Liver (tissue), 9 donors: ENCODE measurements around the gene CD8A. TPM values are rescaled to one million over a fixed set of nuclear protein-coding genes. Genes with fewer than 3 reads are reported as not detected.

Experiments
- DNase-seq: peaks from one replicate; pipeline ENCODE4 v3.0.0-alpha.2; 2017; ENCODE audit warnings: low spot score
- H3K27ac ChIP-seq, 2 donors: one replicate each; pipeline ENCODE4 v1.7.0; 2013; ENCODE audit warnings: inconsistent platforms in 2 of 2, low read length in 2 of 2, control low read depth in 1 of 2, low read depth in 1 of 2, mild to moderate bottlenecking in 1 of 2
- H3K27me3 ChIP-seq, 4 donors: one replicate each; pipeline versions ENCODE4 v1.6.1 to v1.7.0; 2013; ENCODE audit warnings: low read length in 3 of 4, inconsistent platforms in 1 of 4, mild to moderate bottlenecking in 1 of 4, moderate library complexity in 1 of 4; ENCODE audit not compliant: control insufficient read depth in 4 of 4, insufficient read depth in 4 of 4
- H3K36me3 ChIP-seq, 4 donors: one replicate each; pipeline versions ENCODE4 v1.6.1 to v1.7.0; 2013; ENCODE audit warnings: low read length in 3 of 4, mild to moderate bottlenecking in 3 of 4, low read depth in 1 of 4, moderate library complexity in 1 of 4; ENCODE audit not compliant: control insufficient read depth in 4 of 4, insufficient read depth in 3 of 4
- H3K4me1 ChIP-seq, 4 donors: one replicate each; pipeline versions ENCODE4 v1.6.1 to v1.7.0; 2013; ENCODE audit warnings: low read length in 3 of 4, mild to moderate bottlenecking in 3 of 4, moderate library complexity in 1 of 4; ENCODE audit not compliant: control insufficient read depth in 4 of 4, insufficient read depth in 4 of 4
- H3K4me3 ChIP-seq, 3 donors: one replicate each; pipeline versions ENCODE4 v1.6.1 to v1.7.0; 2013; ENCODE audit warnings: low read length in 3 of 3, control low read depth in 1 of 3, low read depth in 1 of 3, mild to moderate bottlenecking in 1 of 3
- H3K9ac ChIP-seq, 2 donors: one replicate each; pipeline ENCODE4 v1.7.0; 2013; ENCODE audit warnings: low read length in 2 of 2, mild to moderate bottlenecking in 2 of 2, moderate library complexity in 2 of 2, control low read depth in 1 of 2, low read depth in 1 of 2
- H3K9me3 ChIP-seq, 4 donors: one replicate each; pipeline versions ENCODE4 v1.6.1 to v1.7.0; 2013; ENCODE audit warnings: low read length in 3 of 4; ENCODE audit not compliant: control insufficient read depth in 4 of 4
- EGR1 ChIP-seq, 2 donors: IDR thresholded peaks; 2 replicates each; pipeline ENCODE4 v1.6.1; 2016 to 2018; ENCODE audit warnings: antibody characterized with exemption in 2 of 2, low read depth in 2 of 2
- FOXA1 ChIP-seq: IDR thresholded peaks from 2 replicates; pipeline ENCODE4 v1.6.1; 2016; ENCODE audit warnings: antibody characterized with exemption
- FOXA2 ChIP-seq: IDR thresholded peaks from 2 replicates; pipeline ENCODE4 v1.6.1; 2016; ENCODE audit warnings: antibody characterized with exemption
- GABPA ChIP-seq, 2 donors: IDR thresholded peaks in 1 of 2; conservative IDR thresholded peaks in 1 of 2; 2 replicates each; pipeline ENCODE4 v1.6.1; 2016; ENCODE audit warnings: antibody characterized with exemption in 2 of 2, mild to moderate bottlenecking in 1 of 2, moderate library complexity in 1 of 2
- HNF4A ChIP-seq, 2 donors: conservative IDR thresholded peaks; 2 replicates each; pipeline ENCODE4 v1.6.1; 2016; ENCODE audit warnings: antibody characterized with exemption in 2 of 2, mild to moderate bottlenecking in 2 of 2
- HNF4G ChIP-seq: IDR thresholded peaks from 2 replicates; pipeline ENCODE4 v1.6.1; 2016; ENCODE audit warnings: antibody characterized with exemption
- JUND ChIP-seq, 2 donors: IDR thresholded peaks; 2 replicates each; pipeline ENCODE4 v1.6.1; 2016; ENCODE audit warnings: antibody characterized with exemption in 2 of 2
- NR2F2 ChIP-seq: IDR thresholded peaks from 2 replicates; pipeline ENCODE4 v1.6.1; 2016; ENCODE audit warnings: antibody characterized with exemption
- RAD21 ChIP-seq, 2 donors: IDR thresholded peaks; 2 replicates each; pipeline ENCODE4 v1.6.1; 2016; ENCODE audit warnings: antibody characterized with exemption in 2 of 2, mild to moderate bottlenecking in 2 of 2
- SP1 ChIP-seq: IDR thresholded peaks from 2 replicates; pipeline ENCODE4 v1.6.1; 2018; ENCODE audit warnings: antibody characterized with exemption, mild to moderate bottlenecking
- TAF1 ChIP-seq: conservative IDR thresholded peaks from 2 replicates; pipeline ENCODE4 v1.6.1; 2016; ENCODE audit warnings: antibody characterized with exemption, mild to moderate bottlenecking
- YY1 ChIP-seq: IDR thresholded peaks from 2 replicates; pipeline ENCODE4 v1.6.1; 2016; ENCODE audit warnings: antibody characterized with exemption, mild to moderate bottlenecking
- WGBS: extraction: QIAGEN DNeasy Blood & Tissue Kit; methylation state at CpG from one replicate; pipeline ENCODE4 v1.1.7; 2013; 5-methylcytosine and 5-hydroxymethylcytosine counted together
- polyA plus RNA-seq, 2 donors: library from polyadenylated mRNA; stranded (reverse) in 1 of 2; unstranded in 1 of 2; fragments of 200-250 nt in 1 of 2; fragments of >200 nt in 1 of 2; fragmentation: Nextera tagmentation in 1 of 2; extraction: Ambion mirVana in 1 of 2; gene quantifications; one replicate each; pipeline versions ENCODE4 v1.2.1 to v1.2.3, GENCODE V29; 2013 to 2015
- total RNA-seq, 2 donors: library from RNA; depleted of rRNA; stranded (reverse); fragments of >200 nt; gene quantifications; one replicate each; pipeline ENCODE4 v1.2.3, GENCODE V29; 2014
- TF ChIP-seq, protein P1 (sequence below): IDR thresholded peaks from 2 replicates; pipeline ENCODE4 v1.6.1; 2016; ENCODE audit warnings: antibody characterized with exemption
- TF ChIP-seq, protein P2 (sequence below): IDR thresholded peaks from 2 replicates; pipeline ENCODE4 v1.6.1; 2016; ENCODE audit warnings: antibody characterized with exemption
- TF ChIP-seq, protein P3 (sequence below): IDR thresholded peaks from 2 replicates; pipeline ENCODE4 v1.6.1; 2016; ENCODE audit warnings: antibody characterized with exemption, mild to moderate bottlenecking
- TF ChIP-seq, protein P4 (sequence below): fragments of 150-350 bp; IDR thresholded peaks from 2 replicates; pipeline ENCODE4 v1.5.1; 2017; ENCODE audit warnings: improper control_type of control experiment, low read depth, low read length; ENCODE audit not compliant: missing input control
- TF ChIP-seq, protein P5 (sequence below): IDR thresholded peaks from 2 replicates; pipeline ENCODE4 v1.6.1; 2016; ENCODE audit warnings: antibody characterized with exemption
- donor health status: healthy.
- donor health status: healthy.
- donor health status: healthy.
- donor health status: healthy.
- donor health status: healthy.

The CD8A gene
- total and polyA plus RNA-seq, 4 donors: 0.42 to 1.8 (median 0.69) TPM

DNA sequence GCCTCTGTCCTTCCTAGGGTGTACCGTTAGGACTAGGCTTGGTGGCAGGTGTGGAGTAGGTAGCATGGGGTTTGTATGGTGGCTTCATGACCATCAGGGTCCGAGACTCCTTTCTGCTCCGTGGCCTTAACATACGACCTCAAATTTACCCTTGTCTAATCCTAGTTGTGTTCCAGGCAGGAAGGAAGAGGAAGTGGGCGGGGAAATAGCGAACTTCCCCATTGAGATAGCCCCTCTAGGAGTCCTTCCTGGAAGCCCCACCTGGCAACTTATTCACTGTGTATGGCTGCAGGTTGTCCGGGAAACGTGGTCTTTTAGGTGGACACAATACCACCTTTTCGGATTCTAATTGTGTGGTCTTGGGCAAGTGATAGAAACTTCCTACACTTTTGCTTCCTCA is 9.3 kb downstream of the CD8A start:
- Histone ChIP-seq H3K36me3 (peaks cover 0 to 2% (median 0%) of the 10 kb centered on the region in 4 donors), H3K4me3 (no peak overlapping the region), H3K27ac (no peak overlapping the region), H3K9me3 (no peaks in the 10 kb centered on the region), H3K9ac (no peak overlapping the region), H3K4me1 (no peaks in the 10 kb centered on the region), H3K27me3 (no peaks in the 10 kb centered on the region)
- 72% methylated on average over 9 of the region's 9 CpGs for WGBS
- DNase-seq: no peak
- no peak for TF ChIP-seq JUND (IDR thresholded peaks at IDR 0.05)
- TF ChIP-seq, protein P1, sequence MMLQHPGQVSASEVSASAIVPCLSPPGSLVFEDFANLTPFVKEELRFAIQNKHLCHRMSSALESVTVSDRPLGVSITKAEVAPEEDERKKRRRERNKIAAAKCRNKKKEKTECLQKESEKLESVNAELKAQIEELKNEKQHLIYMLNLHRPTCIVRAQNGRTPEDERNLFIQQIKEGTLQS: no peak
- TF ChIP-seq SP1: no peak
- TF ChIP-seq, protein P2, sequence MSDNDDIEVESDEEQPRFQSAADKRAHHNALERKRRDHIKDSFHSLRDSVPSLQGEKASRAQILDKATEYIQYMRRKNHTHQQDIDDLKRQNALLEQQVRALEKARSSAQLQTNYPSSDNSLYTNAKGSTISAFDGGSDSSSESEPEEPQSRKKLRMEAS: no peak
- no peak for TF ChIP-seq FOXA1
- no peak for TF ChIP-seq EGR1 (IDR thresholded peaks at IDR 0.05; ENCODE audit: low read depth in 2 of 2)
- TF ChIP-seq RAD21 (IDR thresholded peaks at IDR 0.05): no peak
- no peak for TF ChIP-seq GABPA (IDR thresholded peaks at IDR 0.05 in 1 of 2, conservative IDR thresholded peaks at IDR 0.05 in 1 of 2)
- TF ChIP-seq, protein P3, sequence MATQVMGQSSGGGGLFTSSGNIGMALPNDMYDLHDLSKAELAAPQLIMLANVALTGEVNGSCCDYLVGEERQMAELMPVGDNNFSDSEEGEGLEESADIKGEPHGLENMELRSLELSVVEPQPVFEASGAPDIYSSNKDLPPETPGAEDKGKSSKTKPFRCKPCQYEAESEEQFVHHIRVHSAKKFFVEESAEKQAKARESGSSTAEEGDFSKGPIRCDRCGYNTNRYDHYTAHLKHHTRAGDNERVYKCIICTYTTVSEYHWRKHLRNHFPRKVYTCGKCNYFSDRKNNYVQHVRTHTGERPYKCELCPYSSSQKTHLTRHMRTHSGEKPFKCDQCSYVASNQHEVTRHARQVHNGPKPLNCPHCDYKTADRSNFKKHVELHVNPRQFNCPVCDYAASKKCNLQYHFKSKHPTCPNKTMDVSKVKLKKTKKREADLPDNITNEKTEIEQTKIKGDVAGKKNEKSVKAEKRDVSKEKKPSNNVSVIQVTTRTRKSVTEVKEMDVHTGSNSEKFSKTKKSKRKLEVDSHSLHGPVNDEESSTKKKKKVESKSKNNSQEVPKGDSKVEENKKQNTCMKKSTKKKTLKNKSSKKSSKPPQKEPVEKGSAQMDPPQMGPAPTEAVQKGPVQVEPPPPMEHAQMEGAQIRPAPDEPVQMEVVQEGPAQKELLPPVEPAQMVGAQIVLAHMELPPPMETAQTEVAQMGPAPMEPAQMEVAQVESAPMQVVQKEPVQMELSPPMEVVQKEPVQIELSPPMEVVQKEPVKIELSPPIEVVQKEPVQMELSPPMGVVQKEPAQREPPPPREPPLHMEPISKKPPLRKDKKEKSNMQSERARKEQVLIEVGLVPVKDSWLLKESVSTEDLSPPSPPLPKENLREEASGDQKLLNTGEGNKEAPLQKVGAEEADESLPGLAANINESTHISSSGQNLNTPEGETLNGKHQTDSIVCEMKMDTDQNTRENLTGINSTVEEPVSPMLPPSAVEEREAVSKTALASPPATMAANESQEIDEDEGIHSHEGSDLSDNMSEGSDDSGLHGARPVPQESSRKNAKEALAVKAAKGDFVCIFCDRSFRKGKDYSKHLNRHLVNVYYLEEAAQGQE: no peak
- no peak for TF ChIP-seq FOXA2
- TF ChIP-seq NR2F2: no peak
- TF ChIP-seq, protein P4, sequence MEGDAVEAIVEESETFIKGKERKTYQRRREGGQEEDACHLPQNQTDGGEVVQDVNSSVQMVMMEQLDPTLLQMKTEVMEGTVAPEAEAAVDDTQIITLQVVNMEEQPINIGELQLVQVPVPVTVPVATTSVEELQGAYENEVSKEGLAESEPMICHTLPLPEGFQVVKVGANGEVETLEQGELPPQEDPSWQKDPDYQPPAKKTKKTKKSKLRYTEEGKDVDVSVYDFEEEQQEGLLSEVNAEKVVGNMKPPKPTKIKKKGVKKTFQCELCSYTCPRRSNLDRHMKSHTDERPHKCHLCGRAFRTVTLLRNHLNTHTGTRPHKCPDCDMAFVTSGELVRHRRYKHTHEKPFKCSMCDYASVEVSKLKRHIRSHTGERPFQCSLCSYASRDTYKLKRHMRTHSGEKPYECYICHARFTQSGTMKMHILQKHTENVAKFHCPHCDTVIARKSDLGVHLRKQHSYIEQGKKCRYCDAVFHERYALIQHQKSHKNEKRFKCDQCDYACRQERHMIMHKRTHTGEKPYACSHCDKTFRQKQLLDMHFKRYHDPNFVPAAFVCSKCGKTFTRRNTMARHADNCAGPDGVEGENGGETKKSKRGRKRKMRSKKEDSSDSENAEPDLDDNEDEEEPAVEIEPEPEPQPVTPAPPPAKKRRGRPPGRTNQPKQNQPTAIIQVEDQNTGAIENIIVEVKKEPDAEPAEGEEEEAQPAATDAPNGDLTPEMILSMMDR: no peak
- TF ChIP-seq HNF4G: no peak
- no peak for TF ChIP-seq HNF4A (conservative IDR thresholded peaks at IDR 0.05)
- TF ChIP-seq, protein P5, sequence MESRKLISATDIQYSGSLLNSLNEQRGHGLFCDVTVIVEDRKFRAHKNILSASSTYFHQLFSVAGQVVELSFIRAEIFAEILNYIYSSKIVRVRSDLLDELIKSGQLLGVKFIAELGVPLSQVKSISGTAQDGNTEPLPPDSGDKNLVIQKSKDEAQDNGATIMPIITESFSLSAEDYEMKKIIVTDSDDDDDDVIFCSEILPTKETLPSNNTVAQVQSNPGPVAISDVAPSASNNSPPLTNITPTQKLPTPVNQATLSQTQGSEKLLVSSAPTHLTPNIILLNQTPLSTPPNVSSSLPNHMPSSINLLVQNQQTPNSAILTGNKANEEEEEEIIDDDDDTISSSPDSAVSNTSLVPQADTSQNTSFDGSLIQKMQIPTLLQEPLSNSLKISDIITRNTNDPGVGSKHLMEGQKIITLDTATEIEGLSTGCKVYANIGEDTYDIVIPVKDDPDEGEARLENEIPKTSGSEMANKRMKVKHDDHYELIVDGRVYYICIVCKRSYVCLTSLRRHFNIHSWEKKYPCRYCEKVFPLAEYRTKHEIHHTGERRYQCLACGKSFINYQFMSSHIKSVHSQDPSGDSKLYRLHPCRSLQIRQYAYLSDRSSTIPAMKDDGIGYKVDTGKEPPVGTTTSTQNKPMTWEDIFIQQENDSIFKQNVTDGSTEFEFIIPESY: no peak

DNA sequence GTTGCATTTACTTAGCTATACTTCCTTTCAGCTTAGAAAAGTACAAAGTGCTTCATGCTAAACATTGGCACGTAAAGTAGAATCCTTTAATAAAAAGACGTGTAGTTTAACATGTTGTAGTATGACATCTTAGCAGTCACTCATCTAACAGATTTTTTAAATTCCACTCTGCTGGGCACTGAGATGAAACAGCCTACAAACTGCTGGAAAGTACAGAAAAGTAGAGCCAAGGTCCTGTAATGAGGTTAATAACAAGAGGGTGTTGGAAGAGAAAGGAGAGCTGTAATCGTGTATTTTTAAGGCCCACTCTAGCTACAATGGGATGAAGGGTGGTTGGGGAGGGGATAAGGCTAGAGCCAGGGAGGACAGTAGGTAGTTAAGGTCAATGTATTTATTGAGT is 10.7 kb downstream of the CD8A start:
- WGBS: 81% methylated on average over 3 of the region's 3 CpGs
- TF ChIP-seq HNF4G (no peak), EGR1 (IDR thresholded peaks at IDR 0.05; ENCODE audit: low read depth in 2 of 2) (no peak), NR2F2 (no peak), HNF4A (conservative IDR thresholded peaks at IDR 0.05) (no peak), FOXA2 (no peak), TAF1 (no peak), SP1 (no peak), RAD21 (IDR thresholded peaks at IDR 0.05) (no peak), YY1 (no peak)
- TF ChIP-seq, protein P3: no peak
- TF ChIP-seq, protein P2: no peak
- TF ChIP-seq, protein P4: no peak

More for the DNA sequence above, 10.7 kb downstream of the CD8A start:
- H3K27ac ChIP-seq: no peak overlapping the region
- H3K4me1 ChIP-seq: no peaks in the 10 kb centered on the region
- no peak overlapping the region for H3K4me3 ChIP-seq
- DNase-seq: no peak
- no peak overlapping the region for H3K9ac ChIP-seq
- no peaks in the 10 kb centered on the region for H3K9me3 ChIP-seq
- H3K27me3 ChIP-seq: no peaks in the 10 kb centered on the region
- H3K36me3 ChIP-seq: peaks cover 0 to 7% (median 4%) of the 10 kb centered on the region in 4 donors
